Activated T-helper 2 cell treated with anti-CD3 and anti-CD28 coated beads, Interferon-gamma antibody, Interleukin-2, Interleukin-4, amounts not matched to agents 10 μg/mL and 5 μg/mL and 100 μg/mL, durations not matched to agents 14 hours and 24 hours and 36 hours (primary cell): ENCODE measurements around the gene NFYC. TPM values are rescaled to one million over a fixed set of nuclear protein-coding genes. Genes with fewer than 3 reads are reported as not detected.

Source experiments
- DNase-seq: peaks from one replicate; pipeline ENCODE4 v3.0.0; 2021; ENCODE audit warnings: low spot score
- H3K27ac Mint-ChIP-seq: one replicate; pipeline ENCODE4 v1.8.0; 2021; ENCODE audit warnings: mixed read lengths
- H3K27me3 Mint-ChIP-seq: one replicate; pipeline ENCODE4 v1.8.0; 2021; ENCODE audit warnings: low read depth, mixed read lengths
- H3K36me3 Mint-ChIP-seq: one replicate; pipeline ENCODE4 v1.8.0; 2021; ENCODE audit warnings: low read depth, mixed read lengths
- H3K4me1 Mint-ChIP-seq: one replicate; pipeline ENCODE4 v1.8.0; 2021; ENCODE audit warnings: low read depth, mixed read lengths
- H3K4me3 Mint-ChIP-seq: one replicate; pipeline ENCODE4 v1.8.0; 2021; ENCODE audit warnings: low read depth, mild to moderate bottlenecking, moderate library complexity, mixed read lengths
- H3K9me3 Mint-ChIP-seq: one replicate; pipeline ENCODE4 v1.8.0; 2021; ENCODE audit warnings: mixed read lengths
- intact Hi-C: fragments of 100-400 bp; cut with micrococcal nuclease; formaldehyde crosslinking; loops from one replicate; pipeline ENCODE4 v1.15.1; 2023
- total RNA-seq: library from RNA; stranded (reverse); gene quantifications from 2 replicates; pipeline ENCODE4 v1.2.3, GENCODE V29; 2022

The NFYC gene
- total RNA-seq, 1 donor from 2014 or later, result 68.4 TPM

- intact Hi-C loops, result no loop called here
- H3K27ac Mint-ChIP-seq, result no peak overlapping the region
- H3K4me1 Mint-ChIP-seq, result peaks cover 39% of the 10 kb centered on the region
- no peak overlapping the region for H3K4me3 Mint-ChIP-seq
- DNase-seq, result no peak
- no peaks in the 10 kb centered on the region for H3K36me3 Mint-ChIP-seq
- H3K9me3 Mint-ChIP-seq, result no peaks in the 10 kb centered on the region
- no peaks in the 10 kb centered on the region for H3K27me3 Mint-ChIP-seq
These were observed 107.1 kb downstream of the NFYC start for GRCh38 chr1:40798366-40799281.

GRCh38 chr1:40799351-40799867, 107.9 kb downstream of the NFYC start:
- no peaks in the 10 kb centered on the region for H3K27me3 Mint-ChIP-seq
- H3K4me1 Mint-ChIP-seq, result peaks cover 39% of the 10 kb centered on the region
- no peak overlapping the region for H3K27ac Mint-ChIP-seq
- no peak for DNase-seq
- no peaks in the 10 kb centered on the region for H3K9me3 Mint-ChIP-seq
- no peaks in the 10 kb centered on the region for H3K36me3 Mint-ChIP-seq
- H3K4me3 Mint-ChIP-seq, result no peak overlapping the region
- intact Hi-C loops, result no loop called here

GRCh38 chr1:40801742-40802077, 110.2 kb downstream of the NFYC start:
- no peak for DNase-seq
- Mint-ChIP-seq H3K36me3 (no peaks in the 10 kb centered on the region), H3K9me3 (no peaks in the 10 kb centered on the region), H3K27me3 (no peaks in the 10 kb centered on the region), H3K4me1 (peaks cover 28% of the 10 kb centered on the region), H3K4me3 (peak overlapping the region; percentile 15), H3K27ac (peak overlapping the region; percentile 35)
- intact Hi-C loops, result loop anchor here (5.0 kb wide), 1 partner anchor 134 kb away; the partner anchor contains the start of gene RIMS3

- no peaks in the 10 kb centered on the region for H3K36me3 Mint-ChIP-seq
- intact Hi-C loops, result loop anchor here (5.0 kb wide), 1 partner anchor 135 kb away; the partner anchor contains the start of gene RIMS3
- H3K27ac Mint-ChIP-seq, result peak overlapping the region; percentile 35
These were observed 110.7 kb downstream of the NFYC start for GRCh38 chr1:40802078-40802741.

GRCh38 chr1:40802742-40803113, 111.2 kb downstream of the NFYC start:
- DNase-seq, result no peak
- Mint-ChIP-seq H3K9me3 (no peaks in the 10 kb centered on the region), H3K27me3 (no peaks in the 10 kb centered on the region), H3K27ac (no peak overlapping the region), H3K4me3 (no peak overlapping the region), H3K36me3 (no peaks in the 10 kb centered on the region), H3K4me1 (peaks cover 19% of the 10 kb centered on the region)
- intact Hi-C loops, result loop anchor here (5.0 kb wide), 1 partner anchor 135 kb away; the partner anchor contains the start of gene RIMS3

More at GRCh38 chr1:40802078-40802741, 110.7 kb downstream of the NFYC start:
- Mint-ChIP-seq H3K4me1 (peaks cover 24% of the 10 kb centered on the region), H3K4me3 (peak overlapping the region; percentile 15), H3K9me3 (no peaks in the 10 kb centered on the region), H3K27me3 (no peaks in the 10 kb centered on the region)
- peak; percentile 79 for DNase-seq

GRCh38 chr1:40803447-40803846, 111.9 kb downstream of the NFYC start:
- no peaks in the 10 kb centered on the region for H3K36me3 Mint-ChIP-seq
- peaks cover 17% of the 10 kb centered on the region for H3K4me1 Mint-ChIP-seq
- no peak for DNase-seq
- intact Hi-C loops, result loop anchor here (5.0 kb wide), 1 partner anchor 136 kb away; the partner anchor contains the start of gene RIMS3
- no peaks in the 10 kb centered on the region for H3K27me3 Mint-ChIP-seq
- no peak overlapping the region for H3K27ac Mint-ChIP-seq
- no peak overlapping the region for H3K4me3 Mint-ChIP-seq
- no peaks in the 10 kb centered on the region for H3K9me3 Mint-ChIP-seq

GRCh38 chr1:40803902-40804301, 112.4 kb downstream of the NFYC start:
- no peak for DNase-seq
- Mint-ChIP-seq H3K4me1 (peaks cover 21% of the 10 kb centered on the region), H3K9me3 (no peaks in the 10 kb centered on the region), H3K4me3 (no peak overlapping the region), H3K27me3 (no peaks in the 10 kb centered on the region), H3K36me3 (no peaks in the 10 kb centered on the region), H3K27ac (no peak overlapping the region)
- intact Hi-C loops, result loop anchor here (5.0 kb wide), 1 partner anchor 137 kb away; the partner anchor contains the start of gene RIMS3

- peaks cover 27% of the 10 kb centered on the region for H3K4me1 Mint-ChIP-seq
- H3K27ac Mint-ChIP-seq, result no peak overlapping the region
- no peaks in the 10 kb centered on the region for H3K27me3 Mint-ChIP-seq
- intact Hi-C loops, result no loop called here
- DNase-seq, result no peak
- no peaks in the 10 kb centered on the region for H3K36me3 Mint-ChIP-seq
- H3K9me3 Mint-ChIP-seq, result no peaks in the 10 kb centered on the region
- H3K4me3 Mint-ChIP-seq, result no peak overlapping the region
These were observed 114.7 kb downstream of the NFYC start for GRCh38 chr1:40806240-40806639.

GRCh38 chr1:40806731-40807695, 115.5 kb downstream of the NFYC start:
- H3K27ac Mint-ChIP-seq, result no peak overlapping the region
- intact Hi-C loops, result no loop called here
- no peaks in the 10 kb centered on the region for H3K9me3 Mint-ChIP-seq
- H3K27me3 Mint-ChIP-seq, result no peaks in the 10 kb centered on the region
- no peaks in the 10 kb centered on the region for H3K36me3 Mint-ChIP-seq
- H3K4me3 Mint-ChIP-seq, result no peak overlapping the region
- H3K4me1 Mint-ChIP-seq, result peaks cover 19% of the 10 kb centered on the region
- no peak for DNase-seq

GRCh38 chr1:40808002-40808401, 116.5 kb downstream of the NFYC start:
- no peak for DNase-seq
- H3K27me3 Mint-ChIP-seq, result peaks cover 3% of the 10 kb centered on the region
- intact Hi-C loops, result no loop called here
- no peaks in the 10 kb centered on the region for H3K36me3 Mint-ChIP-seq
- no peak overlapping the region for H3K4me3 Mint-ChIP-seq
- no peaks in the 10 kb centered on the region for H3K9me3 Mint-ChIP-seq
- H3K4me1 Mint-ChIP-seq, result peaks cover 17% of the 10 kb centered on the region
- H3K27ac Mint-ChIP-seq, result no peak overlapping the region

- no peak overlapping the region for H3K27ac Mint-ChIP-seq
- intact Hi-C loops, result no loop called here
- H3K4me3 Mint-ChIP-seq, result no peak overlapping the region
- H3K36me3 Mint-ChIP-seq, result no peaks in the 10 kb centered on the region
- peaks cover 3% of the 10 kb centered on the region for H3K27me3 Mint-ChIP-seq
- DNase-seq, result no peak
- H3K9me3 Mint-ChIP-seq, result no peaks in the 10 kb centered on the region
- peaks cover 17% of the 10 kb centered on the region for H3K4me1 Mint-ChIP-seq
These were observed 116.9 kb downstream of the NFYC start for GRCh38 chr1:40808444-40808843.

- Mint-ChIP-seq H3K4me3 (no peak overlapping the region), H3K27me3 (peaks cover 3% of the 10 kb centered on the region), H3K27ac (peak overlapping the region; percentile 76), H3K9me3 (no peaks in the 10 kb centered on the region), H3K4me1 (peaks cover 17% of the 10 kb centered on the region), H3K36me3 (no peaks in the 10 kb centered on the region)
- DNase-seq, result no peak
- intact Hi-C loops, result no loop called here
These were observed 117.4 kb downstream of the NFYC start for GRCh38 chr1:40808909-40809308.
